Measurements from ENCODE around the gene EEF2. TPM values are rescaled to one million over a fixed set of nuclear protein-coding genes. Genes with fewer than 3 reads are reported as not detected.
"Not testable (repeated sequence)": the region's sequence is repeated elsewhere in the genome, so short reads cannot be mapped to it uniquely, and the experiment has no call there.

The EEF2 gene
- total RNA-seq, 1 experiment from 2014 or later: 1,386 TPM

DNA sequence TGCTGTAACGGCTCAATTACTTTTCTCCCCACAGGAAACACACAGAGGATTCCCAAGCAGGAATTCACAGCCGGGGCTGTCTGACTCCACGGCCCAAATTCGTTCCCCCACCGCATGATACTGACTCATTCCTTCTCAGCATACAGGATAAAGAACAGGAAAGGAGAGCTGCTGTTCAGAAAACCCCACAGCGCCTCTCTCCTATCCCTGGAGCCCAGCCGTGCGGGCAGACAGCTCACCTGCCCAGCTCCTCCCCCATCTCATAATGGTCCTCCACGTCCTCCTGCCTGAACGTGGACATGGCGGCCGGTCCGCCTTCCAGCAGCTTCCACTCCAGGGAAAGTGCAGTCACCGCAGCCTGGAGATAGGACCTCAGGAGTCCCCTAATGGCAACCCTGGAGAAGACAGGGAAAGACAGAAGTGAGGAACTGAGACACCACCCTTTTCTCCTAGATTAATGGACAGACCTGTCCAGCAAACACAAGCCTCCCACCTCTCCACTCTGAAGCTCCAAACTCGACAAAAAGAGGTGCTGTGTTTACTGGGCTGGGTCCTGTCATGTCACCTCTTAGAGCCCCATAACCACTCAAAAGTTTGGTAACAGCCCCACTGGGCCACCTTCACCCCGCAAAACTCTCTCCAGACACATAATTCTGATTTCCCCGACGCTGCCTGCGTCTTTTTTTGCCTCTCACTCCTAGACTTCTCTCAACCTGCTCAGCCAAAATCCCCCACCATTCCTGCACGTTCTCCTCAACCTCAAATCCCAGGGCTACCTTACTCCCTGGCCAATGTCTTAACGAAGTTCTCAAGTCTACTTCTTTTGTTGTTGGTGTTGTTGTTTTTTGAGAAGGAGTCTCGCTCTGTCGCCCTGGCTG is 15.6 kb downstream of the EEF2 start:
- DNase-seq (ENCODE audit: low read depth): peak; percentile 94

DNA sequence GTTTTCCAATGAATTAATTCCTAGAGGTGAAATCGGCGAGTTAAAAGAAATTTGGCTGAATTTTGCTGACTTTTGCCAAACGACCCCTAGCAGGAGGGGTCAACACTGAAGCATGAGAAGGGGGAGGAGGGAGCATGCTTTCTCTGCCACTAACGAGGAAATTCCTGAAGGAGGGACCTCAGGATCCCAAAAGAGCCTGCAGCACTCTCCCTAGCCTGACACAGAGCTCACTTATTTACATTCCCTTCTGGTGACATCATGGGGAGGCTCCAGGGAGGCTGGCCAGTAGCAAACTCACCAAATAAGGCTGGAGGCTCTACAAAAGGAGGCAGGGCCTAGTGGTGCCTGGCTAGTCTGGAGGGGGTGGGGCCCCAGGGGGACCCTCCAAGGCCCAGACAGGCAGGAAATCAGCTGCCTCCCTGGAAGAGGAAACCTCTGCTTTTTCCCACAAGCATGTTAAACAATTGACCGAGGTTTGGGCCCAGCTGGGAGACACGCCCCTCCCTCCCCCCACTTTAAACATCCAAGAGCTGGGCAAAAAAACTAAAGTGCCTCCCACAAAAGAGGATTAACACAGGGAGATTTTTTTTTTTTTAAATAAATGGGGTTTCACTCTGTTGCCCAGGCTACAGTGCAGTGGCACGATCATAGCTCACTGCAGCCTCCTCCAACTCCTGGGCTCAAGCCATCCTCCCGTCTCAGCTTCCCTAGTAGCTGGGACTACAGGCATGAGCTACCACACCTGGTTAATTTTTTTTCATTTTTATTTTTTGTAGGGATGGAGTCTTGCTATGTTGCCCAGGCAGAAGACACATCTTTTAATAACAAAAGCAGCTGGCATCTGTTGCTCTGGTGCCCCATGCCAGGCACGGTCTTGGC is 16.5 kb downstream of the EEF2 start:
- peak; percentile 99 for DNase-seq (ENCODE audit: low read depth)

GRCh38 chr19:3967983-3968382 is 17.3 kb downstream of the EEF2 start:
- peak; percentile 18 for DNase-seq (ENCODE audit: low read depth)

GRCh38 chr19:3966051-3967017 is 18.9 kb downstream of the EEF2 start:
- peak; percentile 5 for DNase-seq (ENCODE audit: low read depth)

DNA sequence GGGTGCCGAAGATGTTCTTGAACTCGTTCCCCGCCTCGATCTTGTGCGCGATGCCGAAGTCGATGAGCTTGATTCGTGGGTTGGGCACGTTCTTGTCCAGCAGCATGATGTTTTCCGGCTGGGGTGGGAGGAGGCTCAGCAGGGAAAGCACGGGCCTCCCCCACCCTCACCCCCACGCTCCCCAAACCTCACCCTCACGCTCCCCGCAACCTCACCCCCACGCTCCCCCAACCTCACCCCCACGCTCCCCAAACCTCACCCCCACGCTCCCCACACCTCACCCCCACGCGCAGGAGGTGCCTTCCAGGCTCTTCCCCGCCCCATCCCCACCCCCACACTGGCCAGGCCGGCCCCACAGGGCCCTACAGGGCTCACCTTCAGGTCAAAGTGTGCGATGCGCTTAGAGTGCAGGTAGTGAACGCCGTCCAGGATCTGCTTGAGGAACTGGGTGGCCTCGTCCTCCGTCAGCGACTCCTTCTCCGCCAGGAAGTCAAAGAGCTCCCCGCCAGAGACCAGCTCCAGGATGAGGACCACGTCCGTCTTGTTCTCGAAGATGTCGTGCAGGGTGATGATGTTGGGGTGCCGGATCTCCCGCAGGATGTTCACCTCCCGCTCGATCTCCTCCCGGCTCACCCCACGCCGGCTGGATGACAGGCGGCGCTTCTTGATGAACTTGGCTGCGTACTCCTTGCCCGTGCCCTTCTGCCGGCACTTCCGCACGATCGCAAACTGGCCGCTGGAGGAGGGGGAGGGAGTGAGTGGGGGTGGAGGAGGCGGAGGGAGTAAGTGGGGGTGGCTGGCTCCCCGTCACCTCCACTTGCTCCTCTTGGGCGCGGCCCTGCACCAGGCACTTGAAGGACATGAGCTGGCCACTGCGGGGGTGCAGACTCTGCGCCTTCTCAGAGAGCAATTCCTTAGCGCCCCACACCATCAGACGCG is 20.7 kb downstream of the EEF2 start:
- DNase-seq (ENCODE audit: low read depth): no peak

DNA sequence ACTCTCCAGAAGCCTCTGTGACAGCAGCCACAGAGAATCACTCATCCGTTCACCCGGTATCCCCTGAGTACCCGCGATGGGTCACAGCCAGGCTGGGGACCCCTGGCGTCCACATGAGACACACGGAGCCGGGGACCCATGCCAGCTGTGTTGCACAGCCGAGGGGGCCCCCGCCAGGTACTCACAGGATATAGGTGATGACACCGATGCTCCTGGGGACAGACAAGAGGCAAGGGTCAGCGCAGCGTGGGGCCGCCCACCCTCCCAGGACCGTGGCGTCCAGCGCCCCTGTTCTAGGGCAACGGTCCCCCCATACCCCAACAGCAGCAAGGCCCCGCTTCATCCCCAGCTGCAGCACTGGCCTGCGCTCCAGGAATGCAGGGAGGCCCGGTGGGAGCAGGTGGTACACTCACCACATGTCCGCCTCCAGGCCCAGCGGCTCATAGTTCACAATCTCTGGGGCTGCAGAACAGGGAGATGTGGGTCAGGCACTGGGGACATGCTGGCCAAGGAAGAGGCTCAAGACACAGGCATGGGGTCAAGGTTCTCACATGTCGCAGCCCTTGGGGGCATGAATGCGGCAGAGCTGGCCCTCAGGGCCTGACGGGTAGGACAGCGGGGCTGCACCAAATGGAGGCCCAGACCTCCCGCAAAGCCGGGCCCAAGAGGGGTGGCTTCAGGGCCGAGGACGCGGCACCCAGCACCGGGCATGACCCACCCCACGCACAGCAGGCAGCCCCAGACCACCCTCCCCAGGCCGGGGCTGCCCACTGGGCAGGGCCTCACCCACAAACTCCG is 21.6 kb downstream of the EEF2 start:
- no peak for DNase-seq (ENCODE audit: low read depth)

- no peak for DNase-seq (ENCODE audit: low read depth)
These were observed 24.3 kb downstream of the EEF2 start for GRCh38 chr19:3961007-3961406.

GRCh38 chr19:3959766-3960131 is 25.5 kb downstream of the EEF2 start:
- DNase-seq (ENCODE audit: low read depth): no peak

GRCh38 chr19:3958836-3959765 is 26.2 kb downstream of the EEF2 start:
- DNase-seq (ENCODE audit: low read depth): no peak

DNA sequence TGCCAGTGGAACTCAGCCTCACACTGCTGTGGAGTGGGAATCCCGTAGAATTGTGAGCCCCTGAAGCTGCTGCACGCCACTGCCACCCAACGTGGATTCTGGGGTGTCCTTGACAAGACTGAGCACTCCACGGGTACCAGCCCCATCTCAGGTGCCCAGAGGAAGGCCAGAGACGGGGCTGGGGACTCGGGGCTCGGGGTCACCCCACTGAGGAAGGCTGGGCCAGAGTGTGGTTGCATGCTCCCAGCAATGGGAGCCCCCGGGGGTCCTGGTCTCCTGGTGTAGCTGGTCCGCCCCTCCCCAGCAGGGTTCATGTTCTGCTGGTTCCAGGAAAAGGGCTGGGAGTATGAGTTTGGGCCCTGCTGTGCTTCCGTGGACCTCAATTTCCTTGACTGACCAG is 29.6 kb downstream of the EEF2 start:
- DNase-seq (ENCODE audit: low read depth): no peak

GRCh38 chr19:3955276-3955675 is 30.0 kb downstream of the EEF2 start:
- not testable (repeated sequence) for DNase-seq (ENCODE audit: low read depth)

- no peak for DNase-seq (ENCODE audit: low read depth)
These were observed 31.2 kb downstream of the EEF2 start for GRCh38 chr19:3954107-3954506.

DNA sequence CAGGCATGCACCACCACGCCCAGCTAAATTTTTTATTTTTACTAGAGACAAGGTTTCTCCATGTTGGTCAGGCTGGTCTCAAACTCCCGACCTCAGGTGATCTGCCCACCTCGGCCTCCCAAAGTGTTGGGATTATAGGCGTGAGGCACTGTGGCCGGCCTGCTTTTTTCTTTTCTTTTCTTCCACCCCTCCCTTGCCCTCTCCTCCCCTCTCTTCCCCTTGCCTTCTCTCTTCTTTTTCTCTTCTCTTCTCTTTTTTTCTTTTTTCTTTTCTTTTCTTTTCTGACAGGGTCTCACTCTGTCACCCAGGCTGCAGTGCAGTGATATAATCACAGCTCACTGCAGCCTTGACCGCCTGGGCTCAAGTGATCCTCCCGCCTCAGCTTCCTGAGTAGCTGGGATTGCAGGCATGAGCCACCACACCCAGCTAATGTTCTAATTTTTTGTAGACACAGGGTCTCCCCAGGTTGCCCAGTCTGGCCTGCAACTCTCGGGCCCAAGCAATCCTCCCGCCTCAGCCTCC is 32.4 kb downstream of the EEF2 start:
- DNase-seq (ENCODE audit: low read depth): not testable (repeated sequence)

DNA sequence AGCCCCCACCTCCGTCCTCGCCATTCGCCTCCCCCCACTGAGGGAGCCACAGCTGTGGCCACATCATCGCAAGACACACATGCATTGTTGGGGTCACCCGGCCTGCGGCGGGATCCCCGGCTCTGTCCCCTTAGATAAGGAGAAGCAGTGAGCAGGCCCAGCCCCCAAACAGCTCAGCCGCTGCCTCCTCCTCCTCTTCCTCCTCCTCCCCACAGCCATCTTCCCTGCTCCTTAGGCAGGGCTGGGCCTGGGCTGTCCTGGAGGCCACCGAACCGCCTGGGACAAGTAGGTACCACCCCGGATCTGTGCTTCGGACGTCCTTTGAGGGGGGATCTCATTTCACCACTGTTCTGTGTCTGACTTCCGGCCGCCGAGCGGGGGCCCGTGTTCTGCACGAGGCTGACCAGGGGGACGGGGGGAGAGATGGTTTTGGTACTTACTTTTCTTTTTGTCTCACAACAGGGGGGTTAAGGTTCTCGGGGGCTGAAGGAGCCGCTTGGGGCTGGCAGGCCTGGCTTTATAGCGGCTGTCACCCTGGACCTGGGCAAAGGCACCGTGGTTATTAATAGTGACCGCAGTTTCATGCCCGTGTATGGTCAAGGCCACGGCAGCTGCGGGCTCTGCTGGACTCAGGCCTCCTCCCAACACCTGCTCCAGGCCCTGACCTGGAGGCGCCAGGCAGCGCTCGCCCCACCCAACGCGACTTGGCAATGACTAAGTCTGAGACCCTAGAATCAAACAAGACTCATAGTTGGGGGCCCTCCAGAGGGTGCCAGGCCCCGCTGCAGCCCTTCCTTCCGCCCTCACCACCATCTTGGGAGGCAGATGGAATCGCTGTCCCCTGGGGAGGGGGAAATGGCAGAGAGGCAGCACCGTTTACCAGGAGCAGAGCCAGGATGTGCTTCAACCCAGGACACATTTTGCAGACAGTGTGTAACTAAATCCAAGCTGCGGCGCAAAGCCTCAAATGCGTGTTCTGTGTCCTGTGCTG is 34.1 kb downstream of the EEF2 start:
- DNase-seq (ENCODE audit: low read depth): no peak

DNA sequence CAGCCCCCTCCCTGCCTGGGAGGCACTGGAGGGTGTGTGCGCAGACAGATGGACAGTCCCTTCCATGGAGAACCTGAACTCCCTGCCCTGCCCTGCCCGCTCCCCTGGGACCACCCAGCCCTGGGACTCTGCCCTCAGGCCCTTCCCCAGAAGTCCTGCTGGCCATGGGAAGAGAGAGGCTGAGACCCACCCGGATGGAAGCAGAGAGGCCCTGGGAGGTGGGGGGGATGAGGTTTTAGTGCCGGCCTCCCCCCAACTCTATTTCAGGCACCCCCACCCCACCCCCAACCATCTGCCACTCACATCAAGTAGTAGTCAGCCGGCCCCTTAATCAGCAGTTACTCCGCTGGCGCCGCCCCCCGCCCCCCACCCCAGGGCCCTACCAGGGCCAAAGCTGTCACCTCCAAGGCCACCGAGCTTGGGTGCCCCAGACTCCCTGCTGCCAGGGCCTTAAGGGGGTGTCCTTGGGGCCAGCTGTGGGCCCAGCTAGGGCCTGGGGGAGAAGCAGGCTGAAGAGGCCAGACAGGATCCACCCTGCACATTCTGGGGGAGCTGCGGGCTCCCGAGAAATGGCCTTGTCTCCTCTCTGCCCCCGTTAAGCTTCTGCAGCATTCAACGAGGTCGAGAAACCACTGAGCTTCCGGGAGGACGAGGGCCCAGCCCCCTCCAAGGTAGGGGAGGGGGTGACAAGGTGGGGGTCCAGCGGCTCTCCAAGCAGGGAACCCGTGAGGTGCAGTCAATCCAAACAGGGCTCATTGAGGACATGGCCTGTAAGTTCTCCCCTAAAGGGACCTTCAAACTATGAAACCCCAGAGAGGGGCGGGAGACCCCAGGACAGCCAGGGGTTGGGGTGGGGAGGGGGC is 35.0 kb downstream of the EEF2 start:
- DNase-seq (ENCODE audit: low read depth): no peak

DNA sequence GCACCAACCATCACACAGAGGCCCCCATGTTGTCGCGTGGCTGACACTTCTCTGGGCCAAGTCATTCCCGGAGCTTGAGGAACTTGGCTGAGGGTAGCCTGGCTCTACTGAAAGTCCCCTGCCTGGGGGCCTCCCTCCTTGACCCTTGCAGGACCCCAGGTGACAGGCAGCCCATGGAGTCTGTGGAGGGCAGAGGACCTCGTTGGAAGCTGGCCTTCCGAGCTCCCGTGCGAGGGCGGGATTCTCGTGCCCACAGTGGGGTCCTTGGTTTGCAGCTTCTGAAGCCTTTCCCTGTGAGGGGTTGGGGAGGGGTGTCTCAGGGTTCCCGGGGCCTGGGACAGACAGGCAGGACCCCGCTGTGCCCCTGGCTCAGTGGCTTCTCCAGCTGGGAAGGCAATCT is 36.0 kb downstream of the EEF2 start:
- DNase-seq (ENCODE audit: low read depth): no peak

Measured in Daoy (cell line).